Endothelial cell of umbilical vein (primary cell): ENCODE results near the gene FOXRED1. TPM values are rescaled to one million over a fixed set of nuclear protein-coding genes. Genes with fewer than 3 reads are reported as not detected.

Source experiments
- BruUV-seq: library from RNA; stranded (reverse); fragments of 400-500 nt; replicated peaks from 2 replicates; lab custom pipeline; 2021; lab: Mats Ljungman, UMichigan
- CTCF ChIA-PET: fragments of 300-600, 350-600 bp; sonication (Branson Sonifier 250); formaldehyde crosslinking; loops from one replicate; lab custom pipeline; 2021; ENCODE audit warnings: antibody characterized with exemption, inconsistent platforms; lab: Charles Lee
- POLR2A ChIA-PET: fragments of 300-600, 350-600 bp; sonication (Branson Sonifier 250); formaldehyde crosslinking; loops from one replicate; lab custom pipeline; 2021; ENCODE audit warnings: antibody characterized with exemption, inconsistent platforms; lab: Charles Lee
- DNase-seq: peaks from one replicate; pipeline ENCODE4 v3.0.0-alpha.2; 2011; ENCODE audit warnings: low read depth, low spot score
- FAIRE-seq: peaks from 2 replicates; lab custom pipeline; 2011; peaks lifted over from hg19 to GRCh38; lab: Jason Lieb, UNC
- H2AFZ ChIP-seq: 2 replicates; pipeline ENCODE4 v1.6.0; 2012; ENCODE audit warnings: low read depth, low read length, control low read depth, inconsistent platforms
- H3K27ac ChIP-seq: 2 replicates; pipeline ENCODE4 v1.5.1; 2011; ENCODE audit warnings: low read depth, mild to moderate bottlenecking, control low read depth, low read length, moderate library complexity; ENCODE audit not compliant: insufficient read depth
- H3K27me3 ChIP-seq, 2 experiments: 2 replicates each; pipeline versions ENCODE4 v1.6.0 to v1.6.1; 2011; ENCODE audit warnings: low read length in 2 of 2, mixed read lengths in 1 of 2; ENCODE audit not compliant: control insufficient read depth in 2 of 2, insufficient read depth in 2 of 2
- H3K36me3 ChIP-seq, 2 experiments: 2 replicates in 1 of 2; 3 replicates in 1 of 2; pipeline ENCODE4 v1.5.1; 2011; ENCODE audit warnings: low read length in 2 of 2, mild to moderate bottlenecking in 1 of 2, moderate library complexity in 1 of 2; ENCODE audit not compliant: control insufficient read depth in 2 of 2, insufficient read depth in 2 of 2; ENCODE audit errors: extremely low read depth in 1 of 2
- H3K4me1 ChIP-seq: 3 replicates; pipeline ENCODE4 v1.5.1; 2011; ENCODE audit warnings: mild to moderate bottlenecking, low read length; ENCODE audit not compliant: control insufficient read depth, insufficient read depth; ENCODE audit errors: extremely low read depth
- H3K4me2 ChIP-seq: 2 replicates; pipeline ENCODE4 v1.6.1; 2011; ENCODE audit warnings: low read length, control low read depth, mixed read lengths; ENCODE audit not compliant: insufficient read depth
- H3K4me3 ChIP-seq, 3 experiments: fragments of 200-600 bp in 1 of 3; sonication (generic), shearing (Covaris generic) in 1 of 3; replicated peaks in 1 of 3; 2 replicates each; pipeline ENCODE4 v1.5.1; 2011 to 2016; ENCODE audit warnings: control low read depth in 3 of 3, low read length in 3 of 3, mild to moderate bottlenecking in 2 of 3, inconsistent platforms in 1 of 3, low read depth in 1 of 3, moderate library complexity in 1 of 3; ENCODE audit not compliant: insufficient read depth in 1 of 3
- H3K79me2 ChIP-seq: 2 replicates; pipeline ENCODE4 v1.6.0; 2012; ENCODE audit warnings: low read length, inconsistent platforms; ENCODE audit not compliant: control insufficient read depth, insufficient read depth
- H3K9ac ChIP-seq: replicated peaks from 2 replicates; pipeline ENCODE3; 2011; ENCODE audit warnings: low read length, control low read depth; ENCODE audit not compliant: insufficient read depth; ENCODE audit errors: extremely low read depth
- H3K9me1 ChIP-seq: replicated peaks from 3 replicates; pipeline ENCODE4 v1.6.0; 2011; ENCODE audit warnings: mild to moderate bottlenecking, low read length; ENCODE audit not compliant: control insufficient read depth, insufficient read depth; ENCODE audit errors: extremely low read depth
- H3K9me3 ChIP-seq: replicated peaks from 2 replicates; pipeline ENCODE4 v1.5.1; 2012; ENCODE audit warnings: low read length, inconsistent platforms; ENCODE audit not compliant: control insufficient read depth, insufficient read depth
- H4K20me1 ChIP-seq: replicated peaks from 2 replicates; pipeline ENCODE3; 2011; ENCODE audit warnings: mild to moderate bottlenecking, low read length; ENCODE audit not compliant: control insufficient read depth, insufficient read depth; ENCODE audit errors: extremely low read depth
- CTCF ChIP-seq, 2 donors: IDR thresholded peaks; 1 replicate in 1 of 2; 2 replicates in 1 of 2; pipeline ENCODE4 v1.5.1; 2011; ENCODE audit warnings: low read length in 2 of 2, mild to moderate bottlenecking in 2 of 2, moderate library complexity in 2 of 2, control low read depth in 1 of 2, inconsistent platforms in 1 of 2, low read depth in 1 of 2; ENCODE audit not compliant: insufficient read depth in 1 of 2; ENCODE audit errors: extremely low read depth in 1 of 2
- EZH2 ChIP-seq: IDR thresholded peaks from 2 replicates; pipeline ENCODE4 v1.6.1; 2012; ENCODE audit warnings: borderline replicate concordance, low read depth, mild to moderate bottlenecking, moderate library complexity, low read length, inconsistent platforms; ENCODE audit not compliant: severe bottlenecking
- FOS ChIP-seq: IDR thresholded peaks from 2 replicates; pipeline ENCODE4 v1.6.1; 2011; ENCODE audit warnings: mild to moderate bottlenecking, low read length, moderate library complexity, borderline replicate concordance; ENCODE audit not compliant: insufficient read depth
- GATA2 ChIP-seq: IDR thresholded peaks from 2 replicates; pipeline ENCODE4 v1.7.0; 2011; ENCODE audit warnings: low read depth, mild to moderate bottlenecking, moderate library complexity, mixed read lengths, low read length; ENCODE audit not compliant: insufficient read length, insufficient read depth
- JUN ChIP-seq: IDR thresholded peaks from 2 replicates; pipeline ENCODE4 v1.6.1; 2011; ENCODE audit warnings: borderline replicate concordance, low read depth; ENCODE audit not compliant: insufficient read length, insufficient read depth
- MAX ChIP-seq: IDR thresholded peaks from 2 replicates; pipeline ENCODE4 v1.6.1; 2011; ENCODE audit not compliant: insufficient read depth, insufficient read length
- MYC ChIP-seq: IDR thresholded peaks from one replicate; pipeline ENCODE4 v1.6.1; 2011; ENCODE audit warnings: mild to moderate bottlenecking, low read depth, low read length
- POLR2A ChIP-seq: IDR thresholded peaks from 2 replicates; pipeline ENCODE4 v1.6.1; 2012; ENCODE audit warnings: low read depth, mild to moderate bottlenecking, control low read depth, low read length
- POLR2AphosphoS5 ChIP-seq: IDR thresholded peaks from 2 replicates; pipeline ENCODE4 v1.6.1; 2012; ENCODE audit warnings: low read depth, mild to moderate bottlenecking, control low read depth, low read length, moderate library complexity; ENCODE audit not compliant: insufficient read depth
- dilution Hi-C: fragments of 300-500 bp; cut with MboI; formaldehyde crosslinking; loops from one replicate; pipeline ENCODE4 v1.15.0; 2019; ENCODE audit warnings: low sequenced_read_pairs; ENCODE audit not compliant: extremely low pct_ligation_motif_present
- intact Hi-C: fragments of 100-400 bp; cut with micrococcal nuclease; formaldehyde crosslinking; loops from one replicate; pipeline ENCODE4 v1.10.0; 2022
- polyA plus RNA-seq, 4 experiments: library from polyadenylated mRNA; depleted of rRNA in 3 of 4; stranded (reverse) in 3 of 4; unstranded in 1 of 4; fragments of >200 nt; gene quantifications; 2 replicates each; pipeline versions ENCODE4 v1.2.1 to v1.2.3, GENCODE V29; 2011 to 2012; ENCODE audit warnings: missing spikeins in 1 of 4
- total RNA-seq: library from RNA; stranded (reverse); gene quantifications from 2 replicates; pipeline ENCODE4 v1.2.3, GENCODE V29; 2021

Gene FOXRED1
- total and polyA plus RNA-seq, 2 donors (not counting 3 experiments of a cell fraction or from before 2014, with no cell fraction given): 32.4 to 33.5 TPM

- Histone ChIP-seq H3K79me2 (no peaks in the 10 kb centered on the region), H3K4me1 (peaks cover 13% of the 10 kb centered on the region), H2AFZ (peak within 1 kb of the TSS; percentile 27), H3K9me3 (no peaks in the 10 kb centered on the region), H3K27me3 (no peaks in the 10 kb centered on the region), H3K4me3 (peak within 1 kb of the TSS; percentile 19 to 62 (median 50)), H3K9ac (peak within 1 kb of the TSS; percentile 61), H3K9me1 (no peaks in the 10 kb centered on the region), H3K36me3 (no peaks in the 10 kb centered on the region), H3K27ac (peak within 1 kb of the TSS; percentile 26), H4K20me1 (no peaks in the 10 kb centered on the region), H3K4me2 (peak within 1 kb of the TSS; percentile 41)
- FAIRE-seq (peak; percentile 80), DNase-seq (peak; percentile 55)
- dilution Hi-C loops (no loop called here), intact Hi-C loops (loop anchor here (1.0 kb wide), 2 partner anchors 14 to 21 kb away; partner anchors contain the start of genes DCPS and FOXRED1)
- TSS peak; percentile 45 for BruUV-seq
- TF ChIP-seq POLR2AphosphoS5 (peak; percentile 73), GATA2 (no peak), MYC (no peak), CTCF (IDR thresholded peaks at IDR 0.05; ENCODE audit: extremely low read depth in 1 of 2, insufficient read depth in 1 of 2, low read depth in 1 of 2, low read length in 2 of 2) (peak in 1 of 2 donors; percentile 13), POLR2A (peak; percentile 70), MAX (no peak), FOS (no peak), EZH2 (no peak), JUN (no peak)
- ChIA-PET POLR2A (interaction anchor here (0.9 kb wide), 1 partner anchor 52 kb away, joined by 4 read pairs; no protein-coding TSS in a partner anchor), CTCF (interaction anchor here (0.8 kb wide), 1 partner anchor 21 kb away, joined by 4 read pairs; the partner anchor contains the start of gene DCPS)
Observed at GRCh38 chr11:126282736-126283591, 14.0 kb downstream of the FOXRED1 start, which contains the start of gene TIRAP. TIRAP (plus strand) TSS chr11:126283093; CDS start chr11:126290895, 7,802 bp downstream.
